Activated T-cell treated with anti-CD3 and anti-CD28 coated beads, Interleukin-2, amount 50 U/mL, for 72 hours (primary cell): ENCODE data around the gene BID. TPM values are rescaled to one million over a fixed set of nuclear protein-coding genes. Genes with fewer than 3 reads are reported as not detected.

Experiments
- ATAC-seq, 2 donors: fragments of 150-1000 bp; cut with Tn5 transposase; replicated peaks in 1 of 2; 2 replicates each; pipeline ENCODE4 v1.10.0; 2021; ENCODE audit warnings: moderate library complexity in 2 of 2, mild to moderate bottlenecking in 1 of 2
- DNase-seq, 2 donors: peaks; one replicate each; pipeline ENCODE4 v3.0.0; 2021 to 2022; ENCODE audit warnings: mixed read lengths in 1 of 2
- H3K27ac Mint-ChIP-seq: one replicate; pipeline ENCODE4 v1.8.0; 2022; ENCODE audit warnings: mild to moderate bottlenecking, moderate library complexity, mixed read lengths
- H3K27me3 Mint-ChIP-seq: one replicate; pipeline ENCODE4 v1.8.0; 2022; ENCODE audit warnings: low read depth, mixed read lengths
- H3K36me3 Mint-ChIP-seq, 2 donors: one replicate each; pipeline ENCODE4 v1.8.0; 2022; ENCODE audit warnings: mixed read lengths in 2 of 2, mild to moderate bottlenecking in 1 of 2; ENCODE audit not compliant: insufficient read depth in 2 of 2
- H3K4me1 Mint-ChIP-seq: one replicate; pipeline ENCODE4 v1.8.0; 2022; ENCODE audit warnings: low read depth, mixed read lengths
- H3K4me3 Mint-ChIP-seq, 2 donors: one replicate each; pipeline ENCODE4 v1.8.0; 2022; ENCODE audit warnings: mild to moderate bottlenecking in 2 of 2, mixed read lengths in 2 of 2, moderate library complexity in 2 of 2
- H3K9me3 Mint-ChIP-seq, 2 donors: one replicate each; pipeline ENCODE4 v1.8.0; 2022; ENCODE audit warnings: mixed read lengths in 2 of 2
- total RNA-seq, 2 donors: library from RNA; stranded (reverse); gene quantifications; one replicate each; pipeline ENCODE4 v1.2.3, GENCODE V29; 2022

Gene BID
- total RNA-seq, 2 donors from 2014 or later: 7.7 to 11.6 TPM

DNA sequence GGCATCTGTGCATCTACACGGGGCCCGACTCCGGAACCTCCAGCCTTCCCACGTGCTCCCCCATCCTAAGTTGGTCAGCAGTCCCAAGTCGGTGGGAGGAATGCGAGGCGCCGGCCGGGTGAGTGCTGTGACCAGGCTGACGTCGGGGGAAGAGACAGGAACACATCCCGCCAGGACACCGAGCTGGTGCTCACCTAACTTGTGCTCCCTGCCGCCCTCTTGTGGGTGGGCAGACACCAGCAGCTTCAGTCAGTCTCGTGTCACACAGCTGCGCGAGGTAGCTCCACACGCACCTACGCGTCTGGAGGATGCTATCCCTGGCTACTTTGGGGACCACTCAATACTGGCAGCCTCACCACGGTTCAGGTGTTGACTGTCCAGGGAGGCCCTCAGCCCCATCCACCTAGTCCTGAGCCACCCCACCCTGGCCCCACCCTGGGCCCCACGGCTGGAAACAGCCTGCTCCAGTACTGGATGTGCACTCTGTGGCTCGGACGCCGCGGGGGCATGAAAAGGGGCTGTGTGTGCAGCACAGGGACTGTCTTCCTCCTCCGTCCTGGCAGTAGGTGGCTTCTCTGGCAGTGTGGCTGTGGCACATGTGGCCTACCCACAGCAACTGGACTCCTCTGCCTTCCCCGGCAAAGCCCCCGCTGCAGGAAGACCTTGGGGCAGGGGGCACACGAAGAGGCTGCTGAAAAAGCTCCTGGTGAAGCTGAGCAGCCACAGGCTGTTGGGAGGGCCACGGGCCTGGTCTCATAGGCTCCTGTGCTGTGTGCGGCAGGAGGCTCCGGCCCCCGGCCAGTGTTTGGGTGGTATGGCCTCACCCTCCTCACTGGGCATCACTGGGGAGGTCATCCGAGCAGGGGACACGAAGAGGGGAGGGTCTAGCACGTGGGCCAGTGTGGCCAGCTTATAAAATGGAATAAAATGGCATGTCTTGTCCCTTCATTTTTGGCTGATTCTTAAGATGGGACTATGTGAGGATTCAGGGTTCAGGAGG is 11.2 kb upstream of the BID start:
- H3K36me3 Mint-ChIP-seq: no peaks in the 10 kb centered on the region
- ATAC-seq (peak in 1 of 2 donors; percentile 30), DNase-seq (peak; percentile 74 to 75)
- no peaks in the 10 kb centered on the region for H3K27me3 Mint-ChIP-seq
- no peak overlapping the region for H3K4me3 Mint-ChIP-seq
- H3K4me1 Mint-ChIP-seq: peaks cover 12% of the 10 kb centered on the region
- no peaks in the 10 kb centered on the region for H3K9me3 Mint-ChIP-seq
- H3K27ac Mint-ChIP-seq: no peak overlapping the region

DNA sequence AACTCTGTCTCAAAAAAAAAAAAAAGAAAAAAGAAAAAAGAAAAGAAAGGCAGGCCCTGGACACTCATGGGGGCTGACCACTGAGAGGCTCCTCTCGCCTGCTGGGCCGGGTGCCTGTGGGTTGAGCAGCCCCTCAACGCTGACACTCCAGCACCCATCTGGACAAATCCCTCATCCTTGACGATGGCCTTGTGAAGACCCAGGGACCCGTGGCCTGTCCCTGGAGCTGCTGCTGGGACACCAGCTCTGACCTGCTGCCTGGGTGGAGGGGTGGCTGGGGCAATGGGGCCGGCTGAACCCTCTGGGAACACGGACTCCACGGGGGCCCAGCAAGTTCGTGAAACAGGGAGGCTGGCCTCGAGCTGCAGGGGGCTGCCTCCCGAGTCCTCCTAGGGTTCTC is 10.5 kb upstream of the BID start:
- peaks cover 18% of the 10 kb centered on the region for H3K4me1 Mint-ChIP-seq
- no peak for DNase-seq
- H3K9me3 Mint-ChIP-seq: no peaks in the 10 kb centered on the region
- no peaks in the 10 kb centered on the region for H3K36me3 Mint-ChIP-seq
- no peak overlapping the region for H3K27ac Mint-ChIP-seq
- no peaks in the 10 kb centered on the region for H3K27me3 Mint-ChIP-seq
- no peak overlapping the region for H3K4me3 Mint-ChIP-seq
- no peak for ATAC-seq

DNA sequence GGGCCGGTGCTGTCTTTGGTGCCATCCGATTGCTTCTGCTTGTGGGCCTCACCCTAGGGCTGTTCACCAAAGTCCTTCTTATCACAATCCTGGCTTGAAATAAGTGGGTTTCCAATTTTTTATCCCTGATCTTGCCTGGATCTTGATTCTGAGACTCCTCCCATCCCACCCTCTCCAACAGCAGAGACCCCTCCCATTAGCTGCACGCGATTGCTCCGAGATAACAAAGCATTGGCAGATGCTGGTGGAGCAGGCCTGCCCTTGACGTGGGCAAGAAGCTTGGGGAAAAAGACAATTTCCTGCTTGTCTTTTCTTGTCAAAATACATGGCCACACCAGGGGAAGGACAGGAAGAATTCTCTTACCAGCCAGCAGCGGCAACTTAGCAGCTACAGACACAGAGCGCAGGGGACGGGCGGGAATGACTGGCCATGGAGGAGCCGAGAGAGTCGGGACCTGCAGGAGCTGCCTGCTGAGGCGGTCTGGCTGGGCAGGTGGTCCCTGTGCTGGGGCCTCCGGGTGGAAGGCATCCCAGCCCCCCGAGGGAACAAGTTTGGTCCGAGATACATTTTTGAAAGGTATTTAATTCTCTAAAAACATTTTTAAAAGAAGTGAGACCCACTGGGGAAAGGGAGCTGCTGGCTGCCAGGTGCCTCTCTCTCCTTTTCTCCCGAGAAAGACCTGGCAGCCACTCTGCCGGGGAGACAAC is 9.7 kb upstream of the BID start:
- Mint-ChIP-seq H3K4me1 (peaks cover 27% of the 10 kb centered on the region), H3K27ac (no peak overlapping the region), H3K27me3 (no peaks in the 10 kb centered on the region), H3K36me3 (no peaks in the 10 kb centered on the region), H3K4me3 (no peak overlapping the region), H3K9me3 (no peaks in the 10 kb centered on the region)
- ATAC-seq (no peak), DNase-seq (no peak)

DNA sequence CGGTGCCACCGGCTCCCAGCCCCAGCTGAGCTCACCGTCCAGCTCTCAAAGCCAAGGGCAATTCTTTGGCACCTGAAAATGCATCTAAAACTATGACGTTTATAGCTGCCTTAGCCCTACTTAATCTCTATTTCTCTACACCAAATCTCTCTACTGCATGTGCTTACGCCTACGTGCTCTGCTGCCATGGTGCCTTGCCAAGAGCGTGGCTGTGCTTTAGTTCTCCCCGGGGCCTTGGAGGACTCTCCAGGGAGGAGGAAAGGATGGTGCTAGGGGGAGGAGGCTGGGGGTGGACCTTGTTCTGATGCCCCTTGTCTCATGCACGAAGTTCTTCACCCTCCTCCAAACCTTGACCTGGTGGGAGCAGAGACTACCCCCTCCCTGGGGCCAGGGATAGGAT is 9.0 kb upstream of the BID start:
- H3K4me1 Mint-ChIP-seq: peaks cover 30% of the 10 kb centered on the region
- no peaks in the 10 kb centered on the region for H3K36me3 Mint-ChIP-seq
- H3K9me3 Mint-ChIP-seq: no peaks in the 10 kb centered on the region
- no peak overlapping the region for H3K27ac Mint-ChIP-seq
- H3K4me3 Mint-ChIP-seq: no peak overlapping the region
- DNase-seq: no peak
- H3K27me3 Mint-ChIP-seq: no peaks in the 10 kb centered on the region
- no peak for ATAC-seq

DNA sequence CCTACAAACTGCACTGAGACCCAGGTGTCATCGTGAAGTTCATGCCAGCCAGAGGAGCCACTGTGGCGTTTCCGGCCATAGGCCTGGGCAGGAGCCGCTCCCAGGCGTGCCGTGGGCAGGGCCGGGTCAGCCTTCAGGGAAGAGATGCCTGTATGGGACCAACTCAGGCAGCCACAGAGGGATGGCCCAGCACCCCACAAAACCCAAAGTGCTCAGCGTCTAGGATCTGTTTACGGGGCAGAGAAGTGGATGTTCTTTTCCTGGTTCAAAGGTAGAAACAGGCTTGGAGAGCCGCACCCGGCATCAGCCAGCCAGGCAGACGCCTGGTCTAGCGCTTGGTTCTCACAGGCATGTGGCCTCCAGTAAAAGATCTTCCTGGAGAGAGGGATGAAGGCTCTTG is 8.4 kb upstream of the BID start:
- H3K9me3 Mint-ChIP-seq: no peaks in the 10 kb centered on the region
- no peak overlapping the region for H3K27ac Mint-ChIP-seq
- peaks cover 34% of the 10 kb centered on the region for H3K4me1 Mint-ChIP-seq
- no peak for ATAC-seq
- DNase-seq: no peak
- no peaks in the 10 kb centered on the region for H3K27me3 Mint-ChIP-seq
- no peak overlapping the region for H3K4me3 Mint-ChIP-seq
- H3K36me3 Mint-ChIP-seq: no peaks in the 10 kb centered on the region

DNA sequence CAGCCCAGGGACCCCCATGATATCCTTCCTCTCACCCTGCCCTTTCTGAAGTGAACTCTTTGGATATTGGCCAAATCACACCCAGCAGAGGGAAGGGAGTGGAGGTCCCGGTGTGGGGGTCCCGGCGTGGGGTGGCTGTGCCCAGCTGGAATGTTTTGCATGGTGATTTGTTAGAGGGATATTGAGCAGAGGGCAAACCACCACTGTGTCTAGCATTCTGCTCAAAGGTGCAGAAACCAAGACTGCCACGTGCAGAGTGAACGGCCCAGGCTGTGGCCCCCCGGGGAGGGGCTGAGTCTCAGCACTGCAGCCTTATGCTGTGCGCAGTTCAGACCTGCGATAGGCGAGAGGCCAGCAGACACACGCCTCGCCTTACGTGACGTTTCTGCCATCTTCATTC is 7.9 kb upstream of the BID start:
- Mint-ChIP-seq H3K36me3 (no peaks in the 10 kb centered on the region), H3K9me3 (no peaks in the 10 kb centered on the region), H3K4me3 (no peak overlapping the region), H3K4me1 (peaks cover 39% of the 10 kb centered on the region), H3K27me3 (no peaks in the 10 kb centered on the region), H3K27ac (no peak overlapping the region)
- no peak for ATAC-seq
- DNase-seq: no peak

DNA sequence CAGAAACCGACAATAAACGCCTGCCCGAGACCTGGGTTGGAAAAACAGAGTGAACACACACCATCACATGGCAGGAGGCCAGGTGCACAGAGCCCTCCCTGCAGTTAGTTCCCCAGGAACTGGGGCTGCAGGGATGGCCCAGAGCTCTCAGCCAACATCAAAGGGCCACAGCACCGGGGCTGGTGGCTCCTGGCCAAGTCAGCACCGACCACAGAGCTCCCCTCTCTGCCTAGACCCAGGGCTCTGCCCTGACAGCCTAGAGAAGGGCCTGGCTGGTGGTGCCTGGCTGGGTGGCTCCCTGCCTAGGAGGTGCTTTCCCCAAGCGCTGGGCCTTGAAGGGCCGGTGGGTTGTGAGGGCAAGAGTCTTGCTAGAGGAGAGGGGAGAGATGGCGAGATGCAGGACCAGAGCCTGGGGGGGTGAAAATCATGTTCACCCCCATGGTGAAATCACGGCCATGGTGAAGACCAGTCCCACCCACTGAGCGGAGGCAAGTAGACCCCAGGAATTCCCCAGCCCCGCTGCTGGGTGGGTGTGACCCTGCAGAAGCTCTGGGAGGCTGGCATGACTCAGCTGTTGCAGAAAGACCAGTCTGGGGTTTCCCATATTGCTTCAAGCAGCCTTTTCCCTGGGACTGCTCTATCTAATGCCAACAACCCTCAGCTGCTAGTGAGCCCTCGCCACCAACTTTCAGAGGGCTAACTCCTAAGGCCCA is 7.2 kb upstream of the BID start:
- H3K36me3 Mint-ChIP-seq: no peaks in the 10 kb centered on the region
- H3K27ac Mint-ChIP-seq: no peak overlapping the region
- peak; percentile 67 to 72 for ATAC-seq

DNA sequence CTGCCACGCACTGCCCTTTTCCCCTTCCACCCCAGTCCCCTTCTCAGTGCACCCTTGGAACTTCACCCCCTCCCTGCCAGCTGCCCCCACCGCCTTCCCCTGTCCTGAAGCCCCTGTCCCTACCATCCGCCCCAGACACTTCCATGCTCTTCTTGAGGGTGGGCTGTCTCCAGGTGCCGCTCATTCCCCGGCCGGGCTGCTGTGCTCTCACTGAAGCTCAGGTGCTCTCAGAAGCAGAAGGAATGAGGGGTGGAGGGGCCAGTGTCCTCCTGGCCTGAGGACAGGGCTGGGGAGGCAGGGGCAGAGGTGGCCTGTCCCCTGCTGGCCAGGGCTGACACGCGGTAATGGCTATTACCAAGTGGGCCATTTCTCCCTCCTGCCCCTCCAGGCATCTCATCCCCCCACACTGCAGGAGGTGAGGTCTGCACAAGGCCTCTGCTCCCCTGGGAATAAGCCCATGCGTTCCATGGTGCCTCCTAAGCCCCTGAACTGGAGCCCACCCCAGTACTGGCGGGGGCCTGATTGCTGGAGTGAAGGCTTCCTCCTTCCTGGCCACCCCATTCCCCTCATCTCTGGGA is 6.6 kb upstream of the BID start:
- Mint-ChIP-seq H3K27ac (no peak overlapping the region), H3K9me3 (no peaks in the 10 kb centered on the region), H3K4me3 (peak overlapping the region; percentile 69 to 72), H3K27me3 (no peaks in the 10 kb centered on the region), H3K4me1 (peaks cover 52% of the 10 kb centered on the region), H3K36me3 (no peaks in the 10 kb centered on the region)
- DNase-seq (no peak), ATAC-seq (no peak)

More for the DNA sequence above, 7.2 kb upstream of the BID start:
- Mint-ChIP-seq H3K27me3 (no peaks in the 10 kb centered on the region), H3K9me3 (no peaks in the 10 kb centered on the region), H3K4me1 (peaks cover 45% of the 10 kb centered on the region), H3K4me3 (peak overlapping the region; percentile 69 to 72)
- peak; percentile 68 to 76 for DNase-seq

DNA sequence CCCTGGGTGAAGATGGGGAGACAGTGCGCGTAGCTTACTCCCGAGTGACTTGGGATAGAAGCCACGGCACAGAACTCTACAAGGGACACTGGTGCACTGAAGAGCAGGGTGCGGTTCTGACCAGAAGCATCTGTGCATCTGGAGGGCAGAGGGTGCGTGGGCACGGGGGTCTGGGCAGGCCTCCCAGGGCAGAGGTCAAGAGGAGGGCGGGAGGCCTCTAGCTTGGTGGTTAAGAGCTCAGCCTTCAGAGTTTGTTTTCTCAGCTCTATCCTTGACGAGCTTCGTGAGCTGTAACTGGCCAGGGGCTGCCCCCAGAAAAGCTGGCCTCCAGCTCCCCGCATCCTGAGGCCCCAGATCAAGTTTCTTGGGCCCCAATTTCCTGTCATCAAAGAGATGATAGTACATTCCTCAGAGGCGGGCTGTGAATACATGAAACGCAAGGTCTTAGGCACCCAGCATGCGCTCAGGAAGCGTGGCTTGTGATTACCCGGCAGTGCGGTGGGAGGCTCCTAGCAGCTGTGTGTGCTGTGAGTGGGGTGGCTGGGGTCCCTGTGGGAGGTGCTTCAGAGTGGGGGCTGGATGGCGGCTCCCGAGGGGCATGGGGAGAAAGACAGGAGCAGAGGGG is 6.0 kb upstream of the BID start:
- Mint-ChIP-seq H3K4me1 (peaks cover 58% of the 10 kb centered on the region), H3K27me3 (no peaks in the 10 kb centered on the region), H3K27ac (no peak overlapping the region)

DNA sequence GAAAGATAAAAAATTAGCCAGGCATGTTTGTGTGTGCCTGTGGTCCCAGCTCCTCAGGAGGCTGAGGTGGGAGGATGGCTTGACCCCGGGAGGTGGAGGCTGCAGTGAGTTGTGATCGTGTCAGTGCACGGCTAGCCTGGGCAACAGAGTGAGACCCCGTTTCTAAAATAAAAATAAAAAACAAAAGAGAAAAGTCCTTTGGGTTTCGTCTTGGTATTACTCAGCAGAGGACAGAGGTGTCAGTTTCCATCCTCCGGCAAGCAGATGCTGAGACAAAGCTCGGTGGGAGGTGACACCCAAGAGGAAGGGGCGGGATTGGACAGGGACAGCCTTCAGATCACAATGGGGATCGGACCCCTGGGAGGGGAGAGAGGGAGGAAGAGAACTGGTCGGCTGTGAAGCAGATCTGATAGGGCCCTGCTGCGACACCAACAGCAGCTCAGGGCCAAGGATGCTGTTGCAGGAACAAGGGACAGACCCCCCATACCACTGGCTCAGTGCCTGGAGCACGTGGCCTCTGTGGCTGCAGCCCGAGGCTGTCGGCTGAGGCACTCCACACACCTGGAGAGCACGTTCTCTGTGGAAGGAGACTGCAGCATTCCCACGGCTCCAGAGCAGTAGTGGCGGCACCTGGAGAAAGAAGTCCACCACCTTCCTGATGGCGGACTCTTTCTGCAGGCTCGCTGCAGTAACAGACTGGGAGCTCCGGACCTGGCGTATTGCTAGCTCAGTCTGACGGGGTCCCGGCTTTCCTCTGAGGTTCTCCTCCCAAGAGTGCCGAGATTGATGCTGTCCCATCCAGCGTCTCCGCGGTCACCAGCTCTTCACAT is 5.2 kb upstream of the BID start:
- Mint-ChIP-seq H3K36me3 (no peaks in the 10 kb centered on the region), H3K4me3 (peak overlapping the region; percentile 44 to 54), H3K27ac (peak overlapping the region; percentile 17), H3K27me3 (no peaks in the 10 kb centered on the region), H3K9me3 (no peaks in the 10 kb centered on the region), H3K4me1 (peaks cover 65% of the 10 kb centered on the region)
- ATAC-seq (no peak), DNase-seq (no peak)

More for the DNA sequence above, 6.0 kb upstream of the BID start:
- Mint-ChIP-seq H3K4me3 (peak overlapping the region; percentile 42 to 43), H3K9me3 (no peaks in the 10 kb centered on the region), H3K36me3 (no peaks in the 10 kb centered on the region)
- DNase-seq: no peak
- ATAC-seq: no peak

DNA sequence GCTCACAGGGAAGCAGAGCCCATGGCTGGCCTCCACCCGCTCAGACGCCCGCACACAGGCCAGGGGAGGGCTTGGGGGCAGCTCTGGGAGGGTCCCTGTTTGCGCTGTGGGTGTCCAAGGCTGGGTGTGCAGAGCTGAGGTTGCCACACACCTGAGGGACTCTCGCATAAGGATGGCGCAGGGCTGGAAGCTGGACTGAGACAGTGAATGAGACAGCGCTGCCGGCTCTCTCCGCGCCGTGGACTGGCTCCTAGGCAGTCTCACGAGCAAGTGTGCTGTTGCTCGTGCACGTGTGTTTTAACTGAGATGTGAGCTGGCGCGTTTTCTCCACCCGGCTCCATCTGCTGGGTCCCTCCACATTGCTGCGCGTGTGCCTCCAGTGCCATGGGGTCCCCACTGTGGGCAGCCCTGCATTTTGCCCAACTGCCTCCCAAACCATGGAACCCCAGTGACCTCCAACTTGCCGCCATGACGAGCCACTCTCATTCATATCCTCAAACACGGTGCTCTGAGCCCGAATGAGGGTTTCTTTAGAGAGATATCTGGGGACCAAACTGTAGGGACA is 4.2 kb upstream of the BID start:
- Mint-ChIP-seq H3K36me3 (no peaks in the 10 kb centered on the region), H3K27me3 (no peaks in the 10 kb centered on the region), H3K27ac (no peak overlapping the region), H3K9me3 (no peaks in the 10 kb centered on the region), H3K4me1 (peaks cover 67% of the 10 kb centered on the region), H3K4me3 (peak overlapping the region; percentile 80 to 98)
- DNase-seq: no peak
- no peak for ATAC-seq

DNA sequence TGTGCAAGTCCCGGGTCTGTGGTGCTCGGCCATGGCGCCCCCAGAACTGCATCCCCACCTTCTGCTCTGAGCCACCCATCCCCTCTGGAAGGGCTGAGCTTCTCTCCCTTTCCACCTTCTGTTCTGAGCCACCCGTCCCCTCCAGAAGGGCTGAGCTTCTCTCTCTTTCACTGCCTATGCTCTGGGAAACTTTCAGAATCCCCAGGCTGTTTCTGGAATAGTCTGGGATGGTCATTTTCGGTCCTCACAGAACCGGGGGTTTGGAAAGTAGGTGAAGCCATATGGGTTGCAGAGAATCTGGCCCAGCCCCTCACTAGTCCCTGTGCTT is 3.4 kb upstream of the BID start:
- no peaks in the 10 kb centered on the region for H3K36me3 Mint-ChIP-seq
- H3K9me3 Mint-ChIP-seq: no peaks in the 10 kb centered on the region
- peak overlapping the region; percentile 80 to 98 for H3K4me3 Mint-ChIP-seq
- H3K4me1 Mint-ChIP-seq: peaks cover 75% of the 10 kb centered on the region
- ATAC-seq (no peak), DNase-seq (no peak)
- no peaks in the 10 kb centered on the region for H3K27me3 Mint-ChIP-seq
- peak overlapping the region; percentile 98 for H3K27ac Mint-ChIP-seq
